Breast epithelium (tissue), 4 donors: ENCODE data around the gene PSMF1. TPM values are rescaled to one million over a fixed set of nuclear protein-coding genes. Genes with fewer than 3 reads are reported as not detected.
"Not testable (repeated sequence)": the region's sequence is repeated elsewhere in the genome, so short reads cannot be mapped to it uniquely, and the experiment has no call there.

Source experiments
- DNase-seq, 2 donors: peaks; one replicate each; pipeline ENCODE4 v3.0.0-alpha.2; 2019; ENCODE audit warnings: low spot score in 2 of 2
- H3K27ac ChIP-seq, 2 donors: fragments of 200-600 bp; sonication (generic) in 1 of 2; one replicate each; pipeline ENCODE4 v1.5.1; 2016 to 2019; ENCODE audit warnings: mild to moderate bottlenecking in 1 of 2
- H3K27me3 ChIP-seq, 2 donors: fragments of 200-600 bp; sonication (generic) in 1 of 2; one replicate each; pipeline versions ENCODE4 v1.5.1 to v1.6.0; 2017 to 2019; ENCODE audit warnings: control low read depth in 1 of 2, mild to moderate bottlenecking in 1 of 2
- H3K36me3 ChIP-seq: fragments of 200-600 bp; one replicate; pipeline ENCODE4 v1.5.1; 2019
- H3K4me1 ChIP-seq, 2 donors: fragments of 200-600 bp; sonication (generic); one replicate each; pipeline ENCODE4 v1.5.1; 2016 to 2019; ENCODE audit warnings: control low read depth in 1 of 2
- H3K4me3 ChIP-seq, 3 donors: fragments of 200-600 bp; sonication (generic); 1 replicate in 2 of 3; 2 replicates in 1 of 3; pipeline ENCODE4 v1.5.1; 2016 to 2019; ENCODE audit warnings: mild to moderate bottlenecking in 3 of 3, moderate library complexity in 2 of 3
- H3K9me3 ChIP-seq, 2 donors: fragments of 200-600 bp; sonication (generic) in 1 of 2; one replicate each; pipeline ENCODE4 v1.5.1; 2016 to 2019; ENCODE audit warnings: control low read depth in 1 of 2
- POLR2A ChIP-seq: fragments of 450-650 bp; IDR thresholded peaks from one replicate; pipeline ENCODE4 v1.6.1; 2016; ENCODE audit warnings: antibody characterized with exemption, mild to moderate bottlenecking, moderate library complexity
- POLR2AphosphoS5 ChIP-seq, 3 donors: sonication (generic); formaldehyde crosslinking; IDR thresholded peaks; one replicate each; pipeline ENCODE4 v1.6.1; 2017; ENCODE audit warnings: antibody characterized with exemption in 3 of 3
- intact Hi-C: fragments of 100-400 bp; cut with DNase I; formaldehyde crosslinking; loops from one replicate; pipeline ENCODE4 v1.15.1; 2023; ENCODE audit warnings: low total_unique reads
- total RNA-seq, 3 donors: library from RNA; depleted of rRNA; stranded (reverse); fragments of >200 nt; gene quantifications; one replicate each; pipeline ENCODE4 v1.1.0, GENCODE V29; 2016
- TF ChIP-seq, protein P1 (sequence below), 3 donors: fragments of 450-650 bp; IDR thresholded peaks; one replicate each; pipeline ENCODE4 v1.5.1; 2016 to 2017; ENCODE audit warnings: antibody characterized with exemption in 3 of 3, mild to moderate bottlenecking in 3 of 3, moderate library complexity in 3 of 3

PSMF1 gene
- total RNA-seq, 3 donors from 2014 or later: 71.7 to 98.4 (median 75.1) TPM

DNA sequence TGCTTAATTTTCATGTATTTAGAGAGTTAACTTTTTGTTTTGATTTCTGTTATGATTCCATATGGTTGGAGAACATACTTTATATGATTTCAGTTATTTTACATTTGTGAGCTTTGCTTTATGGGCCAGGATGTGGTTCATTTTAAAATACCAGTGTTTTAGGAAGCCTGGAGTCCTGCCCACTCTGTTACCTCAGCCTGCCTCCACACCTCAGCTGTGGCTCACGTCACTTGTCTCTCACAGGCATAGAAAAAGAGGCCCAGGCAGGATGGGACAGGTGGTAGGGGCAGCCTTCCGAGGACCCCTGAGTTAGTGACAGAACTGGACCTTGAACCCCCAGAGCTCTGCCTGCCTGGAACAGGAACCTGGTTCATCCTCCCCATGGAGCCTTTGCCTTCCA lies 16.0 kb downstream of the PSMF1 start:
- DNase-seq: no peak
- Histone ChIP-seq H3K4me1 (no peaks in the 10 kb centered on the region), H3K27ac (no peak overlapping the region), H3K9me3 (no peaks in the 10 kb centered on the region), H3K36me3 (peaks cover 15% of the 10 kb centered on the region), H3K27me3 (no peaks in the 10 kb centered on the region), H3K4me3 (no peak overlapping the region)
- TF ChIP-seq, protein P1, sequence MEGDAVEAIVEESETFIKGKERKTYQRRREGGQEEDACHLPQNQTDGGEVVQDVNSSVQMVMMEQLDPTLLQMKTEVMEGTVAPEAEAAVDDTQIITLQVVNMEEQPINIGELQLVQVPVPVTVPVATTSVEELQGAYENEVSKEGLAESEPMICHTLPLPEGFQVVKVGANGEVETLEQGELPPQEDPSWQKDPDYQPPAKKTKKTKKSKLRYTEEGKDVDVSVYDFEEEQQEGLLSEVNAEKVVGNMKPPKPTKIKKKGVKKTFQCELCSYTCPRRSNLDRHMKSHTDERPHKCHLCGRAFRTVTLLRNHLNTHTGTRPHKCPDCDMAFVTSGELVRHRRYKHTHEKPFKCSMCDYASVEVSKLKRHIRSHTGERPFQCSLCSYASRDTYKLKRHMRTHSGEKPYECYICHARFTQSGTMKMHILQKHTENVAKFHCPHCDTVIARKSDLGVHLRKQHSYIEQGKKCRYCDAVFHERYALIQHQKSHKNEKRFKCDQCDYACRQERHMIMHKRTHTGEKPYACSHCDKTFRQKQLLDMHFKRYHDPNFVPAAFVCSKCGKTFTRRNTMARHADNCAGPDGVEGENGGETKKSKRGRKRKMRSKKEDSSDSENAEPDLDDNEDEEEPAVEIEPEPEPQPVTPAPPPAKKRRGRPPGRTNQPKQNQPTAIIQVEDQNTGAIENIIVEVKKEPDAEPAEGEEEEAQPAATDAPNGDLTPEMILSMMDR (IDR thresholded peaks at IDR 0.05): no peak
- TF ChIP-seq POLR2A (no peak), POLR2AphosphoS5 (IDR thresholded peaks at IDR 0.05) (no peak)
- intact Hi-C loops: no loop called here

GRCh38 chr20:1134836-1135235 lies 16.4 kb downstream of the PSMF1 start:
- TF ChIP-seq, protein P1 (IDR thresholded peaks at IDR 0.05): no peak
- TF ChIP-seq POLR2AphosphoS5 (IDR thresholded peaks at IDR 0.05) (no peak), POLR2A (no peak)
- Histone ChIP-seq H3K27me3 (no peaks in the 10 kb centered on the region), H3K9me3 (no peaks in the 10 kb centered on the region), H3K4me3 (no peak overlapping the region), H3K27ac (no peak overlapping the region), H3K36me3 (peaks cover 15% of the 10 kb centered on the region), H3K4me1 (no peaks in the 10 kb centered on the region)
- intact Hi-C loops: no loop called here
- no peak for DNase-seq

DNA sequence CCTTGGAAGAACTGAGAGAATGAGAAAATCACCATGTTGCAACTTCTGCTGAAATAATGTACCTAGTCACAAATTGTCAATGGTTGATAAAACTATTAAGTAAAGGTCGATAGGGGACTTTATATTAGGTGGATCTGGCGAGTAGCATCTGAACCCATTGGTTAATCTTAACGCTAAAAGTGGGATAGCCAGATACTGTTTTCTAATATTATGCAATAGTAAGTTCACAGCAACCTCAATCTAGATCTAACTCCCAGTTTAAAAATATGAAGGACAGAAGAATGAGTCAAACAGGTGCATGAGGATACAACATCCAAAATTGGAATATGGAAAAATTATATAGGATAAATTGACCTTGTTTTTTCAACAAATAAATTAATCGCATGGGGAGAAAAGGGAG lies 18.8 kb downstream of the PSMF1 start:
- intact Hi-C loops: no loop called here
- no peaks in the 10 kb centered on the region for H3K9me3 ChIP-seq
- DNase-seq: no peak
- no peak overlapping the region for H3K27ac ChIP-seq
- H3K27me3 ChIP-seq: no peaks in the 10 kb centered on the region
- H3K36me3 ChIP-seq: peaks cover 15% of the 10 kb centered on the region
- no peaks in the 10 kb centered on the region for H3K4me1 ChIP-seq
- no peak overlapping the region for H3K4me3 ChIP-seq
- TF ChIP-seq POLR2AphosphoS5 (IDR thresholded peaks at IDR 0.05) (no peak), POLR2A (no peak)
- TF ChIP-seq, protein P1 (IDR thresholded peaks at IDR 0.05): no peak

- Histone ChIP-seq H3K27me3 (no peaks in the 10 kb centered on the region), H3K36me3 (no peaks in the 10 kb centered on the region), H3K9me3 (no peaks in the 10 kb centered on the region), H3K27ac (no peak overlapping the region), H3K4me1 (no peaks in the 10 kb centered on the region), H3K4me3 (no peak overlapping the region)
- TF ChIP-seq POLR2AphosphoS5 (IDR thresholded peaks at IDR 0.05) (no peak), POLR2A (no peak)
- TF ChIP-seq, protein P1 (IDR thresholded peaks at IDR 0.05): no peak
- intact Hi-C loops: no loop called here
- no peak for DNase-seq
Observed at GRCh38 chr20:1144401-1145172, 26.2 kb downstream of the PSMF1 start.

- H3K4me1 ChIP-seq: no peaks in the 10 kb centered on the region
- TF ChIP-seq POLR2AphosphoS5 (IDR thresholded peaks at IDR 0.05) (no peak), POLR2A (no peak)
- no peaks in the 10 kb centered on the region for H3K9me3 ChIP-seq
- DNase-seq: no peak
- H3K36me3 ChIP-seq: no peaks in the 10 kb centered on the region
- H3K27me3 ChIP-seq: no peaks in the 10 kb centered on the region
- no peak overlapping the region for H3K4me3 ChIP-seq
- intact Hi-C loops: no loop called here
- no peak overlapping the region for H3K27ac ChIP-seq
Observed at GRCh38 chr20:1146957-1147356, 28.6 kb downstream of the PSMF1 start.

- H3K9me3 ChIP-seq, H3K27me3 ChIP-seq, H3K36me3 ChIP-seq, DNase-seq, H3K27ac ChIP-seq, H3K4me1 ChIP-seq, intact Hi-C loops, H3K4me3 ChIP-seq: not testable (repeated sequence)
Observed at GRCh38 chr20:1149812-1150211, 31.4 kb downstream of the PSMF1 start.
